Melanocyte of skin (primary cell): ENCODE measurements around the gene UBXN6. TPM values are rescaled to one million over a fixed set of nuclear protein-coding genes. Genes with fewer than 3 reads are reported as not detected.

Source experiments
- small RNA-seq, 2 donors: library from RNA; depleted of rRNA; stranded (forward); fragments of <200 nt; gene quantifications; one replicate each; pipeline ENCODE3, GENCODE V24; 2012
- total RNA-seq, 2 donors: library from RNA; depleted of rRNA; stranded (reverse); fragments of >200 nt; gene quantifications; 2 replicates each; pipeline ENCODE4 v1.2.3, GENCODE V29; 2012

UBXN6 gene
- 10 to 100 TPM; 46.3 to 49.6 TPM for total RNA-seq

GRCh38 chr19:4457654-4458395 lies at the start of gene UBXN6:
TSS of gene UBXN6 (minus strand) at chr19:4457794. CDS start at chr19:4457697, 97 bp downstream.

GRCh38 chr19:4472174-4472974 lies 14.8 kb upstream of the UBXN6 start, which contains the start of gene HDGFL2:
TSS of gene HDGFL2 (plus strand) at chr19:4472297. CDS start at chr19:4472351, 54 bp downstream.

GRCh38 chr19:4402171-4403004 lies 55.2 kb downstream of the UBXN6 start, which contains the start of gene CHAF1A:
TSS of gene CHAF1A (plus strand) at chr19:4402640. CDS start at chr19:4402763, 123 bp downstream.

GRCh38 chr19:4400135-4400936 lies 57.3 kb downstream of the UBXN6 start, which contains the start of gene SH3GL1:
TSS of gene SH3GL1 (minus strand) at chr19:4400547. CDS start at chr19:4400368, 179 bp downstream.

Small RNAs within 50 kb of the gene (small RNA-seq; reads per million reads assigned to genes)
- gene MIR4746, result 0 reads per million in 2 donors

Other genes with a start within 250 kb of the UBXN6 start
- not detected for gene EBI3, start 228.3 kb downstream of the UBXN6 start, total RNA-seq
- 10 to 100 TPM; 18.9 to 28.3 TPM for gene YJU2, start 210.7 kb downstream of the UBXN6 start, total RNA-seq
- not detected for gene SHD, start 178.5 kb downstream of the UBXN6 start, total RNA-seq
- not detected for gene TMIGD2, start 155.4 kb downstream of the UBXN6 start, total RNA-seq
- 1 to 10 TPM in 1 of 2 donors, under 1 TPM in 1; 0.69 to 1.7 TPM for gene FSD1, start 153.2 kb downstream of the UBXN6 start, total RNA-seq
- 10 to 100 TPM; 15.7 to 16.2 TPM for gene STAP2, start 119.0 kb downstream of the UBXN6 start, total RNA-seq
- 1 to 10 TPM; 3.4 to 8.3 TPM for gene MPND, start 114.2 kb downstream of the UBXN6 start, total RNA-seq
- 10 to 100 TPM; 53.3 to 58.3 TPM for gene SH3GL1, start 57.2 kb downstream of the UBXN6 start, total RNA-seq
- gene CHAF1A, start 55.2 kb downstream of the UBXN6 start, total RNA-seq, result 10 to 100 TPM; 15.1 to 30.6 TPM
- 10 to 100 TPM; 35.4 to 47.6 TPM for gene HDGFL2, start 14.5 kb upstream of the UBXN6 start, total RNA-seq
- gene PLIN4, start 60.7 kb upstream of the UBXN6 start, total RNA-seq, result under 1 TPM; under 0.01 TPM
- not detected for gene PLIN5, start 77.4 kb upstream of the UBXN6 start, total RNA-seq
- not detected for gene LRG1, start 82.2 kb upstream of the UBXN6 start, total RNA-seq
- gene SEMA6B, start 101.9 kb upstream of the UBXN6 start, total RNA-seq, result under 1 TPM; under 0.01 to 0.33 TPM
- gene TNFAIP8L1, start 181.7 kb upstream of the UBXN6 start, total RNA-seq, result 1 to 10 TPM; 5.2 to 8.7 TPM
- 100 to 1,000 TPM; 102 to 180 TPM for gene MYDGF, start 212.5 kb upstream of the UBXN6 start, total RNA-seq